Neuron (in vitro differentiated cells): ENCODE data around the gene QTRT2.

Experiments used
- H2AFZ ChIP-seq: one replicate; pipeline ENCODE4 v1.6.1; 2013; ENCODE audit warnings: low read depth, mild to moderate bottlenecking, inconsistent platforms, low read length, moderate library complexity
- H3K27me3 ChIP-seq: one replicate; pipeline ENCODE4 v1.6.1; 2013; ENCODE audit warnings: low read length; ENCODE audit not compliant: insufficient read depth
- H3K36me3 ChIP-seq: one replicate; pipeline ENCODE4 v1.6.1; 2013; ENCODE audit warnings: low read length; ENCODE audit not compliant: insufficient read depth
- H3K4me1 ChIP-seq: one replicate; pipeline ENCODE4 v1.6.1; 2013; ENCODE audit warnings: low read length; ENCODE audit not compliant: insufficient read depth
- H3K4me3 ChIP-seq: 2 replicates; pipeline ENCODE4 v1.5.1; 2013; ENCODE audit warnings: mild to moderate bottlenecking, low read length, moderate library complexity
- H3K9me3 ChIP-seq: one replicate; pipeline ENCODE4 v1.6.1; 2013; ENCODE audit warnings: low read length

The QTRT2 gene

DNA sequence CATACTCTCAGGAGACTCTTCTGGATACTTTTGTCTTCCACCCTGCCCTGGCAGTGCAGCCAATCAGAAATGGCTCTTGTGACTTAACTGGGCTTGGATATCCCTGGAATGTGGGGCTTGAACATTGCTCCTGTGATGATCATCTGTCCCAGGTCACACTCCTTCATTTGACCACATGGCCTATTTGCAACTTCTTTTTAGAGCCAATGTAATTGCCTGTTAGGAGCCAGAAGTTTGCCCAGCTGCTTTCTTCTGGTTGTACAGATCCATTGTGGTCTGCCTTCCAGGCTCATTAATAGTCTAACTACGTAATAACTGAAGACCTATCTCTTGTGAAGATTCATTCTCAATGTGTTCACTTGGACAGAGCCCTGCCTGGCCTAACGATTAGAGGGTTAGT is 29.8 kb downstream of the QTRT2 start:
- Histone ChIP-seq H3K27me3 (no peaks in the 10 kb centered on the region), H3K36me3 (peaks cover 45% of the 10 kb centered on the region)

DNA sequence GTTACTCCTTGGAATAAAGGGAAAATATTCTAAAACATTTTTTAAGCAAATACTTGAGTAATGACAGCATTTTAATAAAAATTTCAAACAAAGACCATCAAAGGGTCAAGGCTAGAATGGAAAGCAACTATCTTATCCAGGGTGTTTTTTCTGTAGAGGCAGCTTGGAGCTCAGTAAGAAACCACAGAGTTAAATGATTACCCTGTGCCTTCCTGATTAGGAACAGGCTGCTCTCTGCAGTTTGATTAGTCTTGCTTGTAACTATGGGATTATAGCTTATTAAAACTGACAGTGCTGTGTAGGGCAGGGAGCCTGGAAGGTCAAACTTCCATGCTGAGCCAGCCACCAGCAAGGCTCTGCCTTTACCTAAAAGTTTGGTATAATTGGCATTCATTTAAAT is 33.1 kb downstream of the QTRT2 start:
- H3K4me1 ChIP-seq, result peaks cover 8% of the 10 kb centered on the region
- no peaks in the 10 kb centered on the region for H3K27me3 ChIP-seq
- peaks cover 19% of the 10 kb centered on the region for H3K36me3 ChIP-seq
- no peak overlapping the region for H2AFZ ChIP-seq
- peaks cover 5% of the 10 kb centered on the region for H3K9me3 ChIP-seq
- no peak overlapping the region for H3K4me3 ChIP-seq

More for the DNA sequence above, 29.8 kb downstream of the QTRT2 start:
- H3K4me1 ChIP-seq, result no peaks in the 10 kb centered on the region
- no peak overlapping the region for H3K4me3 ChIP-seq
- no peak overlapping the region for H2AFZ ChIP-seq
- H3K9me3 ChIP-seq, result peaks cover 5% of the 10 kb centered on the region

DNA sequence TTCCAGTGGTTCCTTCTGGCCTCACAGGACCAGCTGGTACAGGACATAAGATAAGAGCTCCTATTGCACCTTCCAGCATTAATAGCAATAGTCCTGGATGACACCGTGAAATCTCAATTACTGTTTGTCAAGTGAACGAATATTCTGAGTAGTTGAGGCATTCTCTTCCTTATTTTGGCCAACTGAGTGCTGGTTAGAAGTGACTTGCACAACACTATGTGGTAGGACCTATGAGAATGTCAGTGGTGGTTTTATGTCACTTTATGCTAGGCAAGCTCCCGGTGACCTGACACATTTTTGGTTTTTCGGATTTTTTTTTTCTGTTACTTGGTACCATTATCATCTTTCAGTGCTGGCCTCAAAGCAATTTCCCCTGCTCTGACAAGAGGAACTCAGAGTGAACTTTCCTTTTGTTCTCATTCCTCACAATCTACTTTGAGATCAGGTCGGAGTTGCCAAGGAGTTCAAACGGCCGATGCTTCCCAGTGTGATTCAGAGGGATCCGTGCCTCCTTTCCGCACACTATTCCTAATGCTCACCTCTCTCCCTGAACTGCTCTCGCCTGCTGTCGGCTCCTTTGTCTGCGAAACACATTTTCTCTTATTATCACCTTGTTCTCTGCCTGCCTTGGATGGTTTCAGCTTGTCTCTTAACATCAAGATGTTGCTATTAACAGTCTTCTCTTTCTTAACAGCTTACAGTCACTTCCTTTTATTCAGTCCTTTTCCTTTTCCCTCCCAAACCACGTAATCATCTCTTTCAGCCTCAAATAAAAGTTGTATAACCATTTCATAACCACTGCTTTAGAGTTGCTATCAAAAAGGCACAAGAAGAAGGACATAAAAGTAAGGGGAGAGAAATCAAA is 35.8 kb downstream of the QTRT2 start:
- Histone ChIP-seq H3K36me3 (no peaks in the 10 kb centered on the region), H3K9me3 (peaks cover 3% of the 10 kb centered on the region), H2AFZ (peak overlapping the region; percentile 24), H3K27me3 (no peaks in the 10 kb centered on the region), H3K4me1 (peaks cover 8% of the 10 kb centered on the region), H3K4me3 (no peak overlapping the region)

DNA sequence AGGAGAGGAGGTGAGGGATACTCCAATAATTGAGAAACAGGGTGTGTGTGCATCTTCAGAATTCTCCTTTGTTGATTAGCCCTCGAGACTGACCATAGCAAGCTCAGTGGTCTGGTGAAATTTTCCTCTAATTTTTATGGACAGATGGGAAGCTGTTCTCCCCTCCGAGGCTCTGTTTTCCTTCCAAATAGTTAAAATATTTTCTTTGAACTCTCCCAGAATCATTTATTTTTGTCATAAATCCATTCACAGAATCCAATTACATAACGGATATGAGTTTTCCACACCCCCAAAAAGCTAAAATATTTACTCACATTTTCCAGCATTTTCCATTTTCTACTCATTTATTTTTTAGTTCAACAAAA is 36.5 kb downstream of the QTRT2 start:
- H3K4me3 ChIP-seq, result no peak overlapping the region
- H2AFZ ChIP-seq, result no peak overlapping the region
- H3K9me3 ChIP-seq, result no peaks in the 10 kb centered on the region
- H3K36me3 ChIP-seq, result no peaks in the 10 kb centered on the region
- peaks cover 8% of the 10 kb centered on the region for H3K4me1 ChIP-seq
- H3K27me3 ChIP-seq, result no peaks in the 10 kb centered on the region

DNA sequence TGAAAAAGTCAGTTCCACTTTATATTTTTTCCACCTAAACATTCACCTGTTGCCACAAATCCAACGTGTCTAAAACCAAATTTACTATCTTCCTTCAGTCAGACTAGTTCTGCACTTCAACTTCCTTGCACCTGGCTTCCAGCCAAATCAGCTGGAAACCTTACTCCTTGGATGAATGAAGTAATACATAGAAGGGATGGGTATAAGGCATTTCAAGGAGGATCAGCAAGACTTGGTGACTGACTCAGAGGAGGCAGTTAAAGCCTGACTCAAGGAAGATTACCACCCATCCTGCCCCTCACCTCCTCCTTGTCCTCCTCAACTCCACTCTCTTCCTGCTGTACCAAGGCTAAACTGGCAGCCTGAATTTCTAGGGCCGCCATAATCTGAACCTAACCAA is 37.1 kb downstream of the QTRT2 start:
- H3K27me3 ChIP-seq, result no peaks in the 10 kb centered on the region
- H3K9me3 ChIP-seq, result no peaks in the 10 kb centered on the region
- no peak overlapping the region for H3K4me3 ChIP-seq
- no peaks in the 10 kb centered on the region for H3K36me3 ChIP-seq
- H2AFZ ChIP-seq, result no peak overlapping the region
- peaks cover 8% of the 10 kb centered on the region for H3K4me1 ChIP-seq

DNA sequence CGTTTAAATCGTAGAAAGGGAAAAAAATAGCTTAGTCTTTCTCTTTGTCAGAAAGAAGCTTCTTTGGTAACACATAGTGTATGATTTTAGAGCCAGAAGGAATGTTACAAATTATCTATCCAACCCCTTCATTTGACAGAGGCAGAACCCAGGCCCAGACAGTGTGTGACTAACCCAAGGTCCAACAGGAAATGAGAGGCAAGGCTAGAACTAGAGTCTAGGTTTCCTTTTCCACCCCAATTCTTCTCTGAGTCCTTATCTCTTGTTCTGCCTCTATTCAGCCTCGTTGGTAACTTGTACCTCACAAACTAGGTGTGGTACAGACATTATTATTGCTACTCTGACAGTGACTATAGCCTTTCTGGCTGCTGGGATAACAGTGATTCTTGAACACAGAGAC is 39.3 kb downstream of the QTRT2 start:
- Histone ChIP-seq H3K4me3 (no peak overlapping the region), H2AFZ (no peak overlapping the region), H3K36me3 (no peaks in the 10 kb centered on the region), H3K9me3 (no peaks in the 10 kb centered on the region), H3K27me3 (no peaks in the 10 kb centered on the region), H3K4me1 (peaks cover 17% of the 10 kb centered on the region)

DNA sequence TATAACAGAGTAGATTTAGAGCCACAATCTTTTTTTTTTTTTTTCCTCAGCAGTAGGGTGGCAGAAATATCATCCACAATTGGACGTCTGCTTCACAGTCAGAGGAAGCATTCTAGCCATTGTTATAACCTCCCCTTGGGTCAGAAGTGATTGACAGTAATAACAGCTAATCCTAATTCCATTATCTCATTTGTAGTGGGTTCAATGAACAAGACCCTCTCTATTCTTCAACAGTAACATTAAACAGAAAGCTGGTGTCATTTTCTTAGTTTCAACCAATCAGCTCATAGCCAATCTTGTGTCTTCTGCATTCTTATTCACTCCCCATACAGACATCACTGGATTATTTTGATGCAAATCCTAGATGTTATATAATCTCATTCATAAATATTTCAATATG is 44.6 kb downstream of the QTRT2 start:
- Histone ChIP-seq H3K4me1 (peaks cover 19% of the 10 kb centered on the region), H3K36me3 (no peaks in the 10 kb centered on the region), H3K27me3 (no peaks in the 10 kb centered on the region), H2AFZ (no peak overlapping the region), H3K4me3 (no peak overlapping the region), H3K9me3 (no peaks in the 10 kb centered on the region)

DNA sequence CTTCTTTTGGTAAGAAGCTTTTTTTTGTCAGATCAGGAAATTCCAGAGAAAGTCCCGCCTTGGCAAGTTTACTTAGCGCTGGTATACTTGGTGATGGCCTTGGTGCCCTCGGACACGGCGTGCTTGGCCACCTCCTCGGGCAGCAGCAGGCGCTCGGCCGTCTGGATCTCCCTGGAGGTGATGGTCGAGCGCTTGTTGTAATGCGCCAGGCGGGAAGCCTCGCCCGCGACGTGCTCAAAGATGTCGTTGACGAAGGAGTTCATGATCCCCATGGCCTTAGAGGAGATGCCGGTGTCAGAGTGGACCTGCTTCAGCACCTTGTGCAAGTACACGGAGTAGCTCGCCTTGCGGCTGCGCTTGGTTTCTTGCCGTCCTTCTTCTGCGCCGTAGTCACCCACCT is 46.6 kb downstream of the QTRT2 start:
- no peak overlapping the region for H3K4me3 ChIP-seq
- no peak overlapping the region for H2AFZ ChIP-seq
- no peaks in the 10 kb centered on the region for H3K27me3 ChIP-seq

DNA sequence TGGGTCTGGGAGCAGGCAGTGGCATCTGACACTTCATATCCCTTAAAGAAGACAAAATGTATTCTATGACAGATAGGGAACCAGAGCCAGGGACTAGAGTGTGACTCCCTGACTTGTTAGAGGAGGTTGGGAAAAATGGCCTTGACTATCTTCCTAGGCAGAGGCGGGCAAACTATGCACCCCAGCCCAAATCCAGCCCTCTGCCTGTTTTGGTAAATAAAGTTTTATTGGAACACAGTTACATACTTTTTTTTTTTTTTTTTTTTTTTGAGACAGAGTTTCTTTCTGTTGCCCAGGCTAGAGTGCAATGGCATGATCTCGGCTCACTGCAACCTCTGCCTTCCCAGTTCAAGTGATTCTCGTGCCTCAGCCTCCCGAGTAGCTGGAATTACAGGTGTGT is 47.3 kb downstream of the QTRT2 start:
- Histone ChIP-seq H3K9me3 (no peaks in the 10 kb centered on the region), H3K4me3 (no peak overlapping the region), H3K27me3 (no peaks in the 10 kb centered on the region), H2AFZ (no peak overlapping the region), H3K36me3 (no peaks in the 10 kb centered on the region), H3K4me1 (peaks cover 19% of the 10 kb centered on the region)

More for the DNA sequence above, 46.6 kb downstream of the QTRT2 start:
- Histone ChIP-seq H3K9me3 (no peaks in the 10 kb centered on the region), H3K4me1 (peaks cover 19% of the 10 kb centered on the region), H3K36me3 (no peaks in the 10 kb centered on the region)

DNA sequence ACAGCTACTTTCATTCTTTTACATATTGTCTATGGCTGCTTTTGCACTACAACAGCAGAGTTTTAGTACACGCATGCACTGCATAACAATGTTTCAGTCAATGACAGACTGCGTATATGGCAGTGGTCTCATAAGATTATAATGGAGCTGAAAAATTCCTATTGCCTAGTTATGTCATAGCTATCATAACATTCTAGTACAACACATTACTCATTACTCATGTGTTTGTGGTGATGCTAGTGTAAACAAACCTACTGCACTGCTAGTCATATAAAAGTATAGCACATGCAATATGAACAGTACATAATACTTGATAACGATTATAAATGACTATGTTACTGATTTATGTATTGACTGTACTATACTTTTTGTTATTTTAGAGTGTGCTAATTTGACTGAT is 47.9 kb downstream of the QTRT2 start:
- peaks cover 19% of the 10 kb centered on the region for H3K4me1 ChIP-seq
- no peaks in the 10 kb centered on the region for H3K36me3 ChIP-seq
- H2AFZ ChIP-seq, result no peak overlapping the region
- no peaks in the 10 kb centered on the region for H3K9me3 ChIP-seq
- no peak overlapping the region for H3K4me3 ChIP-seq
- no peaks in the 10 kb centered on the region for H3K27me3 ChIP-seq

DNA sequence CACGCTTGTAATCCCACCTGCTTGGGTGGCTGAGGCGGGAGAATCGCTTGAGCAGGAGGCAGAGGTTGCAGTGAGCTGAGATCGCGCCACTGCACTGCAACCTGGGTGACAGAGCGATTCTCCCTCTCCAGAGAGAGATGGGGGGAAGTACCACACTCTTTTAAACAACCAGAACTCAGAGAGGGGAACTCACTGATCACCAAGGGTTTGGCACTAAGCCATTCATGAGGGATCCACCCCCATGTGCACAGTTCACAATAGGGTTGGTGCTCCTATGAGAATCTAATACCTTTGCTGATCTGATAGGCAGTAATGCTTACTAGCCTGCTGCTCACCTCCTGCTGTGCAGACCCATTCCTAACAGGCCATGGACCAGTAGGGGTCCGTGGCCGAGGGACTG is 51.6 kb downstream of the QTRT2 start:
- Histone ChIP-seq H3K4me3 (no peak overlapping the region), H2AFZ (no peak overlapping the region), H3K9me3 (no peaks in the 10 kb centered on the region), H3K4me1 (peaks cover 15% of the 10 kb centered on the region), H3K36me3 (no peaks in the 10 kb centered on the region), H3K27me3 (no peaks in the 10 kb centered on the region)

DNA sequence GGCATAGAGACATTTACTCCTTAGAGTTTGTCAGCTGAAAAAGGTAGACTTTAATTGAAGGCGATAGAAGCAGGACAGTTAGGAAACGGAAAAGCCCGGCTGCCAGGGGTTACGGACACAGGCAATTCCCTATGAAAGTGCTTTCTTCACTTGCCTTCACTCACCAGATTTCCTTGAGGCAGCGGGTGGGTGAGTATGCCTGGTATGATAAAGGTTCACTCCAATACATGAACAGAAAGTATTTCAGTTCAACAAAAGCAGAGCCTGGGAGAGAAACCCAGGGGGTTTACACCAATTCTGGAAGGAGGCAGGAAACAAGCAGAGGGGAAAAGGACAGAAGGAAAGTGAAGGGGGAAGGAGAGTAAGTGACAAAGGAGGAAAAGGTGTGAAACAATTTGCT is 53.9 kb downstream of the QTRT2 start:
- H3K27me3 ChIP-seq, result no peaks in the 10 kb centered on the region
- H2AFZ ChIP-seq, result peak overlapping the region; percentile 52
- peaks cover 15% of the 10 kb centered on the region for H3K4me1 ChIP-seq
- H3K4me3 ChIP-seq, result no peak overlapping the region
- no peaks in the 10 kb centered on the region for H3K36me3 ChIP-seq
- no peaks in the 10 kb centered on the region for H3K9me3 ChIP-seq

DNA sequence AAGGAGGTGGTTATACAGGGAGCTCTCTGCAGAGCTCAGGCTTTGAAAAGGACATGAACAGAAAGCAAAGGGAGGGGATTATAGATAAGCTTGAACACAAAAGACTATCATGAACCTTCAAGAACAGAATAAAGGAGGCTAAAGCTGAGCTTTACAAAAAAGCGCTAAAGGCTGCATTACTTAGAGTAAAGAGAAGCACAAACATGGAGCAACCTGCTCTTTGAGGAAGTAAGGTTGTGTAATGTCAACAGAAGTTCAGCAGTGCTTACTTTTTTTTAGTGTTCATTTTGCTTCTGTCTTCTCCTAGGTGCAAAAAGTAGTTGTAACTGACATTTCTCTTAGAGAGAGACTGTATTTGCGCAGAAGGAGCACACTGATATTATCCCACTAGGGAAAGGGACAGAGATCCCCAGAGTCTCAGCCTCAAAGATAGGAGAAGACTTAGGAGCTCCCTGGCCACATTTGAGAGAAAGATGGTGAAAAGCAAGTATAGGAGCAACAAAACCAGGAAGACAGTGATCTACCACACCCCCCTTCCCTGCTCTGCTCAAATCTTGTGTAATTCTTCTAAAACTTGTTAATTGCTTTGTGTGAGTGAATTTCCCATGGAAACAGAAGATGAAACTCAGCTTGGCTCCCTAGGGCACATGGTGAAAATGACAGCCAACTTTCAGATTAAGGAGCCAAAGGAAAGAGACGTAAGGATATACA is 54.7 kb downstream of the QTRT2 start:
- no peaks in the 10 kb centered on the region for H3K9me3 ChIP-seq
- peaks cover 15% of the 10 kb centered on the region for H3K4me1 ChIP-seq
- H2AFZ ChIP-seq, result no peak overlapping the region
- H3K36me3 ChIP-seq, result no peaks in the 10 kb centered on the region
- no peak overlapping the region for H3K4me3 ChIP-seq
- no peaks in the 10 kb centered on the region for H3K27me3 ChIP-seq
